GM19468 (cell line): Measurements from ENCODE around the gene MEN1.
"Not testable (repeated sequence)": the region's sequence is repeated elsewhere in the genome, so short reads cannot be mapped to it uniquely, and the experiment has no call there.

Experiments used
- ATAC-seq: cut with Tn5 transposase; IDR thresholded peaks from one replicate; pipeline ENCODE4 v1.9.1; 2021; ENCODE audit warnings: mild to moderate bottlenecking, moderate library complexity, moderate number of reproducible peaks; ENCODE audit not compliant: unreplicated experiment; ENCODE audit errors: extremely low read depth

MEN1 gene

DNA sequence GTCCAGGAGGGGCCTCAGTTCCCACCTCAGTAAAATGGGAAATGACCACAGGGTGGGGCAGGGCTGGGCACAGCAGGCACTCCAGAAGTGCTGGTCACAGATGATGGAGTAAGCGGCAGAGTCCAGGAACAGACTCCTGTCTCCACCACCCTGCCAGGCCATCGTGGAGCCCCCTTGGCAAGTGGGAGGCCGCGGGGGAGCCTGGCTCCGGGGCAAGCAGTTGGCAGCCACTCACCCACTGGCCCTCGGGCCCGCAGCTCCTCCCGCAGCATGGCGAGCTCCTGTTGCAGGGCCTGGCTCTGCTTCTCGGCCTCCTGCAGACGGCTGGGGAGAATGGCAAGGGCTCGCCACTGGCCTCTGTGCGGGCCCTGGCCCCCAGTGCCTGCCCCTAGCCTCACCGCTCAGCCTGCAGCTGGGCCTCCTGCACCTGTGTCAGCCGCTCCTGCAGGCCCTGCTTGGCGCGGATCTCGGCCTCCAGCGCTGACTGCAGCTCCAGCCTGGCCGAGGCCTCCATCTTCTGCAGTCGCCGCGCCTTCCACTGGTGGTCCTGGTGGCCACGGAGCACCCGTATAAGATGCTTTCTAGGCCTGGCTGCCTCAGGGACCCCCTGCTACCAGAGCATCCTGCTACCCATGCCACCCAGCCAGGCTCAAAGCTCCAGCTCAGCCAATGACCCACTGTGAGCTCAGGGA, 23.8 kb upstream of the MEN1 start:
- ATAC-seq, result no peak

DNA sequence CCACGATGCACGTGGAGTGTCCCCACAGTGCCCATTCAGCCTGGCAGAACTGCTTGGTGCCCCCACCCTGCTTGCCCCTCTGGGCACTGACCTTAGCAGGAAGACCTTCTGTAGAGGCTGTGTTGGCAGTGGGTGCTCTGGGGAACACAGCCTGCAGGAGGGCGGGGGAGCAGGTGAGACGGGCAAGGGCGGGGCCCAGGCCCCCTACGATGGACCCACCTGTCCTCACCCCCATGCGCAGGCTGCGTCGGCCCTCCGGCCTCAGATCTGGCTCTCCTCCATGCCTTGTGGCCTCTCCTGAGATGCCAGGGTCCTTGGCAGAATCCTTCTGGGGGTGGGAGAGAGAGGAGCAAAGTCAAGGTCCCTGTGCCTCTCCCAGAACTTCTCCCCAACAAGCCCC, 23.2 kb upstream of the MEN1 start:
- no peak for ATAC-seq

DNA sequence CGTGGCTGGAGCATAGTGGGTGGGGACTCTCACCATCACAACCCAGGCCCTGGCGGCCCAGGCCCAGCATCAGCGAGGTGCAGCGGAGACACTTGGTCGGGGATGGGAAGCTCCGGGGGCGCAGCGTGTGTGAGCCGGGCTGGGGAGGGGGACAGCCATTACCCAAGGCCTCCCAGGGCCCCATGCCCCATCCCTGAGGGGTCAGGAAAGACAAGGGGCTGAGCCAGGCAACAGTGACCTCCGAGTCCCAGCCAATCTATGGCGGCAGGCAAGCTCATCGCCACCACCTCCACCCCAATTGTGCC, 22.8 kb upstream of the MEN1 start:
- no peak for ATAC-seq

DNA sequence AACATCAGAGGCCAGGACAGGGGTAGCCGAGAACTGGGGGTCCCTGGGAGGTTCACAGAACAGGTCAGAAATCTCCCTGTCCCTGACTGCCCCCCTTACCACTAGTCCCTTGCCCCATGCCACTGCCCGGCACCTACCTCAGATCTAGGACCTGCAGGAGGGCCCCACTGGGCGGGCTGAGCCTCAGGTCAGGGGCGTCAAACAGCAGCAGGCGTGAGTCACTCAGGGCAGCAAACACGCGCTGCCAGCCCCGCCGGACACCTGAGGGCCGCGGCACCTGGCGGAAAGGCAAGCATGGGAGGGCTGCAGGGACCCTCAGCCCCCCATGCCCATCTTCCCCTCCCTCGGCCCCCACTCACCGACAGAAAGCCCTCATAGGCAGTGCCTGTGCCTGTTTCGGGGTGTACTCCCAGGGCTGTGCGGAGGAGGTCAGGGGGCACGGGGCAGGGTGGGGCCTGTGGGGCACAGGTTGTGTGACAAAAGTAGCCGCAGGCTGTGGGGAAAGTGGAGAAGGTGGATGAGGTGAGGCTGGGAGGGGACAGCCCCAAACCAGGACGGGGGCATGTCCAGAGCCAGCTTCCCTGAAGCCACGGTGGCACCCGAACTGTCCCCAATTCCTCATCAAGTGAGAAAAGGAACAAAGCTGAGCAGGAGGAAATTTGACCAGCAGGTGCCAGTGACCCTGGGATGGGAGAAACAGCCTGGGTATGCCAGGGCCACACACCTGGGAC, 22.3 kb upstream of the MEN1 start:
- no peak for ATAC-seq

DNA sequence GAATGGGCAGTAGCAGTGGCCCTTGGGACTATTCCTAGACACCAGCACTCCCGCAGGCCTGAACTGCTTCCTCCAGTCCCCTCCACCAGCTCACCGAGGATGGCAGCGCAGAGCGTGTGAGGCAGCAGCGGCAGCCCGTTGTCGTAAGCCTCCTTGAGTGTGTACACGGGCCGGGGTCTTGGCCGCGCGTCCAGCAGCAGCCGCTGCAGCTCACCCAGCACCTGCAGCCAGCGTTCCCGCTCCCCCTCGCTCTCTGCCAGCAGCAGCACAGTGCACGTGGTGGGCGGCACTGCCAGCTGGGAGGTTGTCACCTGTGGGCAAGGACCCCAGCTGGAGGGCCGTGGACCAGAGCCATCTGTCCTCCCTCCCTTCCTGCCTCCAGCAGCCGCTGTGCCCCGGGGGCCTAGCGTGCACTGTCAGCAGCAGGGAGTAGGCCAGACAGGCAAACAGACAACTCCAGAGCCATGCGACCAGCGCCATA, 21.1 kb upstream of the MEN1 start:
- no peak for ATAC-seq

DNA sequence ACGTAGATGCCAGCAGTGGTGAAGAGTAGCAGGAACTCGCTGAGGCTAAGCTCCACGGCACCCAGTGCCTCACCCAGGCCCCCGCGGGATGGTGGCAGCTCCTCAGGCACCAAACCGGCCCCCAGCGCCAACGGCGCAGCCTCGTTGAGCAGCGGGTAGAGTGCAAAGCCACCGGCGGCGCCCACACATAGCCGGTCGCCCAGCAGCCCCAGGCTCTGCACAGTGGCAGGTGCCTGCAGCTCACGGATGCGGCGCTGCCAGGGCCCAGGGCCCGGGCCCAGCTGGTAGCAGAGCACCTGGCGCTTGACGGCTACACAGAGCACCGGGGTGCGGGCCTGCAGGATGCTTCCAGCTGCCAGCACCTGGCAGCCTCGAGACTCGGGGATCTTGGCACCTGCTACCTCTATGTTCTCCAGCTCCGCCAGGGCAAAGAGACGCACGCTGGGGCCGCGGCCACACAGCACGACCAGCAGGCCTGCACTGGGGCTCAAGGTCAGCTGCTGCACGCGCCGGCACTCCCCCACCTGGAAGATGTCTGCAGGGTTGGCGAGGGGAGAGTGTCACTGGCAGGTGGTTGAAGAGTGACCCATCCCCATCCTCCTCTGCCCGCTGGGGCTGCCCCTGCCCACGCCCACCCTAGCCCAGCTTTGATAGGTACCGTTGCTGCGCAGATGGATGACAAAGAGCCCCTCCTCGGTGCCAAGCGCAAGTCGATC, 19.3 kb upstream of the MEN1 start:
- no peak for ATAC-seq

DNA sequence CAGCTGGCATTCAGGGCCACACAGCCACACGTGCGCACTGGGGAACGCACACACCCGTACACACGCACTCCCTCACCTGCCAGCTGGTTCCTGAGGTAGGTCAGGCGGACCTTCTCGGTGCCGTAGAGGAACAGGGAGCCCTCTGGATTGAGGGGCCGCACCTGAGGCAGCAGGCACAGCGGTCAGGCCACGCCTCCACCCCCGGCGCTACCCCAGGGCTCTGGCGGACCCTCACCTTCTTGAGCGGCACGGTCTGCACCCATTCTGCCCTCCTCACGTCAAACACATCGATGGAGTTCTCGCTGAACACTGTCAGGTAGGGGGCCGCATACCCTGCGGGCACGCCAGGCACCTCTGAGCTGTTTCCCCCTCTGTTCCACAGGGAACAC, 17.1 kb upstream of the MEN1 start:
- ATAC-seq, result no peak

DNA sequence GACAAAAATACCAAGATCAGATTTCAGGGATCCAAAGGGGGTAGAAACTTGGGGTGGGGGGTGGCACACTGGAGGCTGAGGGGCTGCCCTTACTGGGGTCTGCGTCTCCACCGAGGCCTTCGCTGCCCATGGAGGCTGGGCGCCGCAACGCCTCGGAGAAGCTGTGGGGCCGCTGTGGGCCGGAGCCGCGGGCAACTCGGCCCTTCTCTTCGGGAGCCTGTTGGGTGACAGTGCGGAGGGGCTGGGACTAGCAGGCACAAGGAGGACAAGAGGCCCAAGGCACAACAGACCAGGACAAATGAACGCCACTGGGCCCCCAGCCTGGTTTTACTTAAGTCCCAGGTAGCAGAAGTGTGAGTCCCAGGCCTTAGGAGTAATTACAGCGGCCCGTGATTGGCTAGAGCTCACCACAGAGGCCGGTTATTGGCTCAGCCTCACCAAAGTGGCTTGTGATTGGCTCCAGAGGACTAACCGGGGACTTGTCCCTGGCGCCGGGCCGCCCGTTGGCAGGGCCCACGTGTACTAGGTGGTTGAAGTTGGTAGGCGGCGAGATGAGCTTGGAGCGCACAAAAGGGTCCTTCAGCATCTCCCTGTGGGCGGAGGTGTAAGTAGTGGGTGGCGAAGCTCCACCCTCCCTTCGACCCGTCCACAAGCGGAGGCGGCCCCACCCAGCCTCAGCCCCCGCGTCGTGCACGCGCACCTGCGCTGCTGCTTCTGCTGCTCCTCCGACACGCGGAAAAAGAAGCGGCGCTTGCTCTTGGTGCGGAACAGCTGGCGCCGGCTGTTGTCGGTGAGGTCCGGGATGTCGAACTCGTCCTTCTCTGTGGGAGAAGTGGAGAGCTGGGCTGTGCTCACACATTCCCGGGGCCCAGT, 16.5 kb upstream of the MEN1 start:
- ATAC-seq, result no peak

DNA sequence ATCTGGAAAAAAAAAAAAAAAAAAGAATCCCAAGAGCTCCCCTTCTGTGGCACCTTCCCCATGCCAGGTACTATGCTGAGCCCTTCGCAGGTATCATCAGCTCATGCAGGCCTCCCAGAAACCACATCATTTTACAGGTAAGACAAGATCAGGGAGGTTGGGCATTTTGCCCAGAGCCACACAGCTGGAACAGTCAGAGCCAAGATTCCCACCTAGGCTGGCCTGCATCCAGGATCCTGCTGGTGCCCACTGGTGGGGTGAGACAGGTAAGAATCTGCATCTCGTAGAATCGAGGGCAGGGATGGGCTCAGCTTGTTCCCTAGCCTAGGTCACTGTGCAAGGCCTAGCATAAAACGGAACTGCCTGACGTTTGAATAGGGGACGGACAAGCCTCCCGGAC, 15.7 kb upstream of the MEN1 start:
- ATAC-seq, result no peak

DNA sequence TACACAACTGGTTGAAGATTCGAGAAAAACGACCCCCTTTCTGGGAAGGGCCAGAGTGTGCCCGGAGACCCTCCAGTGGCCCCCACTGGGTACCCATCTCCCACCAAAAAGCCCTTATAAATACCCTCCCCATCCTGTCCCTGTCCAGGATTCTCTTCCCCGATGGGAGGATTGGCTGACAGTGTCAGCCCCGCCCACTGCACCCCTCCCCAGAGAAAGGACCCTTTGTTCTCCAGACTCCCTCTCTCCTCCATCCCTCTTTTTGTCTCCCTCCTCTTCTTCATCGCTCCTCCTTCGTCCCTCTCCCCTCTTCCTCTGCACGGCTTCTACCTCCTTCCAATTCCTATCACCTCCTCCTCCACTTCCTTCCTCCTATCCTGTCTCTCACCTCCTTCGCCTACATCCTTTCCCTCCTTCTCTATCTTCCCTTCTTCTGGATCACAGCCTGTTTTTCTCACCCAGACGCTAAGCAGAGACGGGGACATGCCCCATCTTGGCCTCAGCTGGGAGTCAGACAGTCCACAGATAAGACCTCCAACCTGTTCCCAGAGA, 13.3 kb upstream of the MEN1 start:
- ATAC-seq, result no peak

DNA sequence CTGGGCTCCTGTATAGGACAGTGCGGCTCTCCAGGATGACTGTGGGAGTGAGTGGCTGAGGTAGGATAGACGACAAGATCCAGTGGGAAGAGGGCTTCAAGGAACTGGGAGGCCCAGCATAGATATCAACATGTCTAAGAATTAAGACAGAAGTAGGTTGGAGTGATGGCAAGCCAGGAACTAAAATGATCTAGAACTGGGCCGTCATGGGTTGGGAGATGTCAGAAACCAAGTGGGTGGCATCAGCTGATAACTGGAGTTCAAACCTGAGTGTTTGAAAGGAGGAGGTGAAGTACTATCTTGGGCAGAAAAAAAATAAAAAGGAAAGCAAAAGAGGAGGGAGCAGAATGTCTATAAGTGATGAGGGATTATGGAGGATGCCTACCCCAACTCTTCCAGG, 7.1 kb upstream of the MEN1 start:
- ATAC-seq, result no peak

DNA sequence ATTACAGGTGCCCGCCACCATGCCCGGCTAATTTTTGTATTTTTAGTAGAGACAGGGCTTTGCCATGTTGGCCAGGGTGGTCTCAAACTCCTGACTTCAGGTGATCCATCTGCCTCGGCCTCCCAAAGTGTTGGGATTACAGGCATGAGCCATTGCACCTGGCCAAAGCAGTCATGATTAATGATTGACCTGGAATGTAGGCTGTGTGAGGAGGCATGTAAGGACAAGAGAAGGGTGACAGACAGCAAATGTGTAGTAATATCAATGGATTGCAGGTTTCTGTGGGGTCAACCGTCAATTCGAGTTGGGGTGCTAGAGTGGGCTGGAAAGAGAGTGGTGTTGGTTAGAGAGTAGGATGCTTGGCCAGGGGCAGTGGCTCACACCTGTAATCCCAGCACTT, 5.1 kb upstream of the MEN1 start:
- ATAC-seq, result not testable (repeated sequence)

DNA sequence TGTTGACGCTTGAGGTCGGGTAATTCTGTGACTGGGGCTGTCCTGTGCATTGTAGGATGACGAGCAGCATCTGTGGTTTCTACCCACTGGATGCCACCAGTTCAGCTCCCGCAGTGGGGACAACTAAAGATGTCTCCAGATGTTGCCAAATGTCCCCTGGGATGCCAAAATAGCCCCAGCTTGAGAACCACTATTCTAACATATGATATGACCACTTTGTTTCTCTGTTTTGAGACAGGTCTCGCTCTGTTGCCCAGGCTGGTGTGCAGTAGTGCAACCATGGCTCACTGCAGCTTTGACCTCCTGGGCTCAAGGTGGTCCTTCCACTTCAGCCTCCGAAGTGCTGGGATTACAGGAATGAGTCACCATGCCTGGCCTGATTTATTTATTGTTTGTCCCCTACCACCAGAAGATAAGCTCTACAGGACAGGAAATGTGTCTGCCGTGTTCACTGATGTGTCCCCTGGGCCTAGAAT, 4.4 kb upstream of the MEN1 start:
- ATAC-seq, result no peak

DNA sequence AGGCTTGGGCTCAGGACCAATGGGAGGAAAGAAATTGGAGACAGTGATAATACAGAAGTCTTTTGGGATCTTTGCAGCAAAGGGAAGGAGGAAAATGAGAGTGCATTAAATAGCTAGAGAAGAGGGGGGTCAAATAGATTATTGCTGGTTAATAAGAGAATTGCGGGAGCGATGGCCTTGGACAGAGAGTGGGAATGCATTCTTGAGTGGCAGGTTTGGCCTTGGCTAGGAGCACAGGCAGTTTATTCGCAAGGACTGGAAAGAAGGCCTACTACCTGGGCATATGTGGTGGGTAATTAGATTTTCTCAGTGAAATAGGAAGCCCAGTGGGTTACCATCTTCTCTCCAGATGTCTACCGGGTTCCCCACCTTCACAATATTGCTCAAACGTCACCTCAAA, 3.5 kb upstream of the MEN1 start:
- ATAC-seq, result no peak

DNA sequence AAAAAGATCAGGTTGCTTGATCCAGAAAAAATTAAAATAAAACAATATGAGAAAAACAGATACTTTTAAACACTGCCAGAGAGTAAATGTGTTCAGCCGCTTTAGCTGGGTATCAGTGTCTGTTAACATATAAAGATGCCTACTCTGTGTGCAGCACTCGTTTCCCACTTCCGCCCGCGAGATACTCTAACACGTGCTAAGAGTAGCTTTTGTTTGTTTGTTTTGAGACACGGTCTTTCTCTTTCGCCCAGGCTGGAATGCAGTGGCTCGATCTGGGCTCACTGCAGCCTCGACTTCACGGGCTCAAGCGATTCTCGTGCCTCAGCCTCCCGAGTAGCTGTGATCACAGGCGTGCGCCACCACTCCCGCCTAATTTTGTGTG, 531 bp upstream of the MEN1 start:
- no peak for ATAC-seq

DNA sequence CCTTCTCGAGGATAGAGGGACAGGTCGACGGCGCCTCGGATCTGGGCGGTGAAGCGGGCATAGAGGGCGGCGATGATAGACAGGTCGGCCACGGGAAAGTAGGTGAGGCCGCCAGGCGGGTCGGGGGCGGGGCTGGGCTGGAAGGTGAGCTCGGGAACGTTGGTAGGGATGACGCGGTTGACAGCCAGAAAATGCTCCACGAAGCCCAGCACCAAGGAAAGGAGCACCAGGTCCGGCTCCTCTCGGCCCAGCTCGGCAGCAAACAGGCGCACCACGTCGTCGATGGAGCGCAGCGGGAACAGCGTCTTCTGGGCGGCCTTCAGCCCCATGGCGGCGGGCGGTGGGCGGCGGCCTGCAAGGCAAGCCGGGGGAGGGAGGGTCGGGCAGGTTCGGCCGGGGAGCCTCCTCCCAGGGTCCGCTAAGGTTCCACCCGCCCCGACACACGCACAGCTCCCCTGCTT, 540 bp downstream of the MEN1 start:
- no peak for ATAC-seq

DNA sequence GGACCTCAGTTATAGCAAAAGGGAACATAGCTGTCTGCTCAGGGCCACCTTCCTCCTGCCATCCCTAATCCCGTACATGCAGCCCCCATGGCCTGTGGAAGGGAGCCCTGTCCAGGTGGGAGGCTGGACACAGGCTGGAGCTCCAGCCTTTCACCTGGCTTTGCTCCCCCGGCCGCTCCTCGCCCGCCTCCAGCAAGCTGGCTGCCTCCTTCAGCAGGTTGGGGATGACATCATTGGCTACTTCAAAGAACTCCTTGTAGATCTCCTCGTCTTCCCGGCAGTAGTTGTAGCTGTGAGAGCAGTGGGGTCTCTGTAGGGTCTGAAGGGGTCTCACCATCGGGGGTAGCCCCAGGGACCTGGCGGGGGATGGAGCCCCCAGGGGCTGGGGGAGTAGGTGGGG, 4.9 kb downstream of the MEN1 start:
- no peak for ATAC-seq

DNA sequence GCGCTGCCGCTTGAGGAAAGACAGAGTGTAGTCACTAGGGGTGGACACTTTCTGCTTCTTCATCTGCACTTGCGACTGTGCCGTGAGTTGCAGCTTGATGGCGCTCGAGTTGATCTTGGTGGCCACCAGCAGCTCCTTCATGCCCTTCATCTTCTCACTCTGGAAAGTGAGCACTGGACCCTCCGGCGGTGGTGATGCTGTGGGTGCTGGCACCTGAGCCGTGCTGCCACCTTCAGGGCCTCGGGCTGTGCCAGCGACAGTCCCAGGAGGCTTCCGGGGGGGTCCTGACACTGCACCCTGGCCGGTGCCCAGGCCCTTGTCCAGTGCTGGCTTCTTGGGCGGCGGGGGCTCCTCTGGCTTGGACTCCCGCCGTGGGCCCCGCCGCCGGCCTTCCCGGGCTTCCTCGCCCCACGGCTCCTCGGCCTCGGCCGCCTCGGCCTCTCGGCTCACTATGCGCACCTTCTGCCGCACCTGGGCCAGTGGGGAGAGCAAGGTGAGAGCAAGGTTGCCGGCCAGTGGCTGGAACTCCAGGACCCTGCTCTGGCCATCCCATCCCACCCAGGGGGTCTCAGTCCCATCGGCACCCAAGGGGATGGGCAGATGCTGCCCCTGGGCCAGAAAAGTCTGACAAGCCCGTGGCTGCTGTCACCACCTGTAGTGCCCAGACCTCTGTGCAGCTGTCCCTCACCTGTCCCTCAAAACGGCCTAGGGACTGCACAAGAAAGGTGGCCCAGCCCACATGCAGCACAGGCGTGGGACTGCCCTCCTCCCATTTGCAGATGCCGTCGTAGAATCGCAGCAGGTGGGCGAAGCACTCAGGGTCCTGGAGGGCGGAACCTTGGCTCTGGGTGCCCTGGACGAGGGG, 5.8 kb downstream of the MEN1 start:
- no peak for ATAC-seq

DNA sequence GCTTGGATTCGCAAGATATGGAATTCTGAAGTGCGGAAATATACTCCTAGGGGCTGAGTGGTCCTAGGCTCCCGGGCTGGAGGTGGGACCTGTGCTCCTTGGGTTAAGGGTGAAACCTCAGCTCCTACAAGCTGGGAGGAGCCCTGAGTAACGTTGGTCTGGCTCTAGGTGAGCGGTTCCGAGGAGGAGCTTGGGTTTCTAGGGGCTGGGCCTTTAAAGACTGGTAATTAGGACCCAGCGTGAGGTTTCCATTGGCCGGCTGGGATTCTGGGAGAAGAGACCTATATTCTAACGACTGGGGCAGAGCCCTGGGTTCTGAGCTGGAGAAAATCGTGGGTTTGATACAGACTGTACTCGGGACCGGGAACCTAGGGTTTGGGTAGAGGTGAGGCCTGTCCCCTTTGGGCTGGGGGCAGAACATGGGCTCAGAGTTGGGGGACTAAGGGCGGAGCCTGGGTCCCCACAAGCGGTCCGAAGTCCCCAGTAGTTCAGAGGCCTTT, 6.5 kb downstream of the MEN1 start:
- no peak for ATAC-seq
